Naive thymus-derived CD4-positive, alpha-beta T cell (primary cell): ENCODE results near the gene SFTA2. TPM values are rescaled to one million over a fixed set of nuclear protein-coding genes. Genes with fewer than 3 reads are reported as not detected.
"Not testable (repeated sequence)": the region's sequence is repeated elsewhere in the genome, so short reads cannot be mapped to it uniquely, and the experiment has no call there.

Experiments
- ATAC-seq: fragments of 150-1000 bp; cut with Tn5 transposase; 2 replicates; pipeline ENCODE4 v1.10.0; 2021; ENCODE audit warnings: mild to moderate bottlenecking, moderate library complexity
- CTCF ChIA-PET: fragments of 350-600 bp; sonication (Branson Sonifier 250); formaldehyde crosslinking; loops from one replicate; lab custom pipeline; 2021; ENCODE audit warnings: antibody characterized with exemption; lab: Charles Lee
- POLR2A ChIA-PET: fragments of 350-600 bp; sonication (Branson Sonifier 250); formaldehyde crosslinking; loops from one replicate; lab custom pipeline; 2021; ENCODE audit warnings: antibody characterized with exemption, inconsistent platforms; lab: Charles Lee
- DNase-seq, 9 donors: peaks; one replicate each; pipeline versions ENCODE4 v3.0.0 to v3.0.0-alpha.2; 2020 to 2022; ENCODE audit warnings: mixed read lengths in 1 of 9
- H3K27ac ChIP-seq: one replicate; pipeline ENCODE4 v1.7.0; 2013; ENCODE audit warnings: mild to moderate bottlenecking, low read depth, low read length, moderate library complexity
- H3K27me3 ChIP-seq, 2 donors: one replicate each; pipeline ENCODE4 v1.7.0; 2013; ENCODE audit warnings: low read length in 2 of 2, mild to moderate bottlenecking in 2 of 2, moderate library complexity in 2 of 2; ENCODE audit not compliant: control insufficient read depth in 2 of 2, insufficient read depth in 2 of 2
- H3K36me3 ChIP-seq, 3 experiments: 1 replicate in 2 of 3; 2 replicates in 1 of 3; pipeline ENCODE4 v1.7.0; 2013; ENCODE audit warnings: low read length in 3 of 3, mild to moderate bottlenecking in 3 of 3, moderate library complexity in 1 of 3; ENCODE audit not compliant: insufficient read depth in 3 of 3, control insufficient read depth in 2 of 3
- H3K4me1 ChIP-seq, 2 donors: one replicate each; pipeline ENCODE4 v1.7.0; 2013; ENCODE audit warnings: low read length in 2 of 2, mild to moderate bottlenecking in 2 of 2, moderate library complexity in 1 of 2; ENCODE audit not compliant: control insufficient read depth in 2 of 2, insufficient read depth in 2 of 2
- H3K4me3 ChIP-seq: 2 replicates; pipeline ENCODE4 v1.7.0; 2013; ENCODE audit warnings: mild to moderate bottlenecking, low read length
- H3K9me3 ChIP-seq, 3 experiments: 1 replicate in 2 of 3; 2 replicates in 1 of 3; pipeline ENCODE4 v1.7.0; 2013; ENCODE audit warnings: low read length in 3 of 3; ENCODE audit not compliant: control insufficient read depth in 2 of 3
- H3K27ac Mint-ChIP-seq, 9 donors: one replicate each; pipeline ENCODE4 v1.8.0; 2020 to 2022; ENCODE audit warnings: mixed read lengths in 9 of 9, mild to moderate bottlenecking in 8 of 9, moderate library complexity in 5 of 9, inconsistent platforms in 2 of 9
- H3K27me3 Mint-ChIP-seq, 5 donors: one replicate each; pipeline ENCODE4 v1.8.0; 2021 to 2022; ENCODE audit warnings: mixed read lengths in 5 of 5, mild to moderate bottlenecking in 1 of 5
- H3K36me3 Mint-ChIP-seq, 5 donors: one replicate each; pipeline ENCODE4 v1.8.0; 2020 to 2022; ENCODE audit warnings: mixed read lengths in 5 of 5, mild to moderate bottlenecking in 3 of 5, inconsistent platforms in 1 of 5
- H3K4me1 Mint-ChIP-seq, 7 donors: one replicate each; pipeline ENCODE4 v1.8.0; 2020 to 2022; ENCODE audit warnings: mixed read lengths in 7 of 7, mild to moderate bottlenecking in 3 of 7, inconsistent platforms in 1 of 7
- H3K4me3 Mint-ChIP-seq, 10 donors: one replicate each; pipeline ENCODE4 v1.8.0; 2020 to 2022; ENCODE audit warnings: mild to moderate bottlenecking in 10 of 10, mixed read lengths in 10 of 10, moderate library complexity in 6 of 10, inconsistent platforms in 2 of 10
- H3K9me3 Mint-ChIP-seq, 11 donors: one replicate each; pipeline ENCODE4 v1.8.0; 2020 to 2022; ENCODE audit warnings: mixed read lengths in 11 of 11, mild to moderate bottlenecking in 4 of 11, inconsistent platforms in 1 of 11, moderate library complexity in 1 of 11
- intact Hi-C, 2 donors: fragments of 100-400 bp; cut with micrococcal nuclease; formaldehyde crosslinking; loops; one replicate each; pipeline ENCODE4 v1.15.1; 2023
- polyA plus RNA-seq, 2 donors: library from polyadenylated mRNA; unstranded; fragments of 300-500 nt; fragmentation: Illumina TruSeq; gene quantifications; one replicate each; pipeline ENCODE4 v1.2.3, GENCODE V29; 2021
- total RNA-seq, 6 experiments: library from RNA in 5 of 6; stranded (reverse) in 5 of 6; gene quantifications; 1 replicate in 5 of 6; 2 replicates in 1 of 6; pipeline ENCODE4 v1.2.3 and lab custom pipeline; 2021 to 2026

The SFTA2 gene
- total and polyA plus RNA-seq, 7 experiments from 2014 or later = 0.34 TPM; not detected in 6

- H3K36me3 Mint-ChIP-seq, H3K4me3 ChIP-seq, H3K27me3 ChIP-seq, H3K27ac Mint-ChIP-seq, H3K4me1 ChIP-seq, intact Hi-C loops, H3K9me3 Mint-ChIP-seq, CTCF ChIA-PET, H3K9me3 ChIP-seq, POLR2A ChIA-PET, H3K36me3 ChIP-seq, DNase-seq, H3K4me3 Mint-ChIP-seq, H3K27ac ChIP-seq, ATAC-seq: not testable (repeated sequence)
- Mint-ChIP-seq H3K27me3 (peaks cover 14 to 45% (median 28%) of the 10 kb centered on the region in 5 donors), H3K4me1 (peaks cover 0 to 12% (median 6%) of the 10 kb centered on the region in 7 donors)
Observed at GRCh38 chr6:30969171-30969570, 37.2 kb upstream of the SFTA2 start.

GRCh38 chr6:30966154-30966553, 34.2 kb upstream of the SFTA2 start:
- Histone ChIP-seq H3K36me3 (no peaks in the 10 kb centered on the region), H3K4me3 (no peak overlapping the region), H3K27ac (no peak overlapping the region), H3K9me3 (no peaks in the 10 kb centered on the region), H3K27me3 (no peaks in the 10 kb centered on the region), H3K4me1 (no peaks in the 10 kb centered on the region)
- CTCF ChIA-PET = no interaction called here
- DNase-seq (no peak), ATAC-seq (no peak)
- Mint-ChIP-seq H3K9me3 (peaks cover 0 to 3% (median 0%) of the 10 kb centered on the region in 11 donors), H3K4me3 (no peak overlapping the region), H3K27me3 (peaks cover 12 to 40% (median 25%) of the 10 kb centered on the region in 5 donors), H3K4me1 (peaks cover 0 to 15% (median 6%) of the 10 kb centered on the region in 7 donors), H3K36me3 (no peaks in the 10 kb centered on the region), H3K27ac (no peak overlapping the region)
- POLR2A ChIA-PET = no interaction called here
- intact Hi-C loops = no loop called here

- Mint-ChIP-seq H3K4me3 (no peak overlapping the region), H3K36me3 (no peaks in the 10 kb centered on the region), H3K27ac (no peak overlapping the region), H3K4me1 (peaks cover 0 to 15% (median 6%) of the 10 kb centered on the region in 7 donors), H3K9me3 (peaks cover 0 to 3% (median 0%) of the 10 kb centered on the region in 11 donors), H3K27me3 (peaks cover 10 to 44% (median 28%) of the 10 kb centered on the region in 5 donors)
- Histone ChIP-seq H3K36me3 (no peaks in the 10 kb centered on the region), H3K27ac (no peak overlapping the region), H3K27me3 (no peaks in the 10 kb centered on the region), H3K4me3 (no peak overlapping the region), H3K9me3 (no peaks in the 10 kb centered on the region), H3K4me1 (no peaks in the 10 kb centered on the region)
- intact Hi-C loops = no loop called here
- DNase-seq (no peak), ATAC-seq (peak; percentile 24)
- CTCF ChIA-PET = no interaction called here
- POLR2A ChIA-PET = no interaction called here
Observed at GRCh38 chr6:30965140-30965601, 33.2 kb upstream of the SFTA2 start.

- H3K27me3 ChIP-seq = no peaks in the 10 kb centered on the region
- ChIA-PET CTCF (no interaction called here), POLR2A (no interaction called here)
- Mint-ChIP-seq H3K36me3 (no peaks in the 10 kb centered on the region), H3K4me1 (peaks cover 0 to 15% (median 6%) of the 10 kb centered on the region in 7 donors), H3K9me3 (no peaks in the 10 kb centered on the region), H3K4me3 (no peak overlapping the region), H3K27me3 (peaks cover 9 to 43% (median 28%) of the 10 kb centered on the region in 5 donors), H3K27ac (no peak overlapping the region)
- intact Hi-C loops = no loop called here
- H3K36me3 ChIP-seq = no peaks in the 10 kb centered on the region
- H3K27ac ChIP-seq = no peak overlapping the region
- no peak overlapping the region for H3K4me3 ChIP-seq
- H3K4me1 ChIP-seq = no peaks in the 10 kb centered on the region
- ATAC-seq (peak; percentile 60), DNase-seq (no peak)
- no peaks in the 10 kb centered on the region for H3K9me3 ChIP-seq
Observed at GRCh38 chr6:30964075-30964474, 32.1 kb upstream of the SFTA2 start.

- H3K36me3 Mint-ChIP-seq = no peaks in the 10 kb centered on the region
- peaks cover 10 to 44% (median 28%) of the 10 kb centered on the region in 5 donors for H3K27me3 Mint-ChIP-seq
- no peak for ATAC-seq
- ChIA-PET POLR2A (no interaction called here), CTCF (no interaction called here)
- no peaks in the 10 kb centered on the region for H3K9me3 Mint-ChIP-seq
- Histone ChIP-seq H3K4me3 (no peak overlapping the region), H3K4me1 (no peaks in the 10 kb centered on the region), H3K27me3 (no peaks in the 10 kb centered on the region), H3K36me3 (no peaks in the 10 kb centered on the region), H3K27ac (no peak overlapping the region), H3K9me3 (no peaks in the 10 kb centered on the region)
- H3K27ac Mint-ChIP-seq = no peak overlapping the region
- intact Hi-C loops = no loop called here
- H3K4me3 Mint-ChIP-seq = no peak overlapping the region
- peaks cover 0 to 15% (median 6%) of the 10 kb centered on the region in 7 donors for H3K4me1 Mint-ChIP-seq
- DNase-seq = no peak
Observed at GRCh38 chr6:30963641-30964040, 31.7 kb upstream of the SFTA2 start.

- no peak overlapping the region for H3K27ac ChIP-seq
- no peaks in the 10 kb centered on the region for H3K4me1 ChIP-seq
- H3K36me3 ChIP-seq = no peaks in the 10 kb centered on the region
- Mint-ChIP-seq H3K36me3 (no peaks in the 10 kb centered on the region), H3K27ac (peak overlapping the region in 1 of 9 donors; percentile 28), H3K4me3 (no peak overlapping the region), H3K4me1 (peaks cover 3 to 21% (median 11%) of the 10 kb centered on the region in 7 donors), H3K9me3 (no peaks in the 10 kb centered on the region), H3K27me3 (peaks cover 10 to 48% (median 34%) of the 10 kb centered on the region in 5 donors)
- no peak overlapping the region for H3K4me3 ChIP-seq
- H3K9me3 ChIP-seq = no peaks in the 10 kb centered on the region
- CTCF ChIA-PET = no interaction called here
- POLR2A ChIA-PET = no interaction called here
- no peaks in the 10 kb centered on the region for H3K27me3 ChIP-seq
- intact Hi-C loops = no loop called here
- ATAC-seq (no peak), DNase-seq (no peak)
Observed at GRCh38 chr6:30962716-30963115, 30.7 kb upstream of the SFTA2 start.
